SU-DHL-6 (cell line): ENCODE data around the gene PDCD1LG2.

Source experiments
- EZH2phosphoT487 ChIP-seq: fragments of 200-600 bp; sonication (generic), shearing (Covaris generic); conservative IDR thresholded peaks from 2 replicates; pipeline ENCODE4 v1.6.1; 2018; ENCODE audit warnings: mild to moderate bottlenecking, antibody characterized with exemption, low read length, moderate library complexity, mixed read lengths
- TF ChIP-seq, protein P1 (sequence below): fragments of 200-600 bp; sonication (generic); IDR thresholded peaks from one replicate; pipeline ENCODE4 v1.5.1; 2017; ENCODE audit warnings: antibody characterized with exemption, mild to moderate bottlenecking, low read length, moderate library complexity; ENCODE audit not compliant: insufficient read depth, poor library complexity, severe bottlenecking

DNA sequence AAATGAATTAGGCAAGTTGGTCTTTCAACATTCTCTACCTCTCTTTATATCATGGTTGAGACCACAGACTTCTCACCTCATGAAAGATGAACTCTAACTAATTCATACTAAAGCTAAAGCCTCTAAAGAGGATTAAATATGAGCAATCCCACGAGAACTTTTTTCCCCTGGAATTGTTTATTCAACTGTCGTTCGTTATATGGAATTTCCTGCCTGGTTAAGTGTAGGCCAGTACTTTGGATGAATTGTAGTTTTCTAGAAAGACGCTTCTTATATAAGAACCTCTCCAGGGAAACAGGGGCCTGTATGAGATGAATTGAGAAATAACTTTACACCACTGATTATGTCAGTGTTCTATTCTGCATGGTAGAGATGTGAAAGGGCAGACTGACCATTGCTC is 42.9 kb downstream of the PDCD1LG2 start:
- TF ChIP-seq, protein P1, sequence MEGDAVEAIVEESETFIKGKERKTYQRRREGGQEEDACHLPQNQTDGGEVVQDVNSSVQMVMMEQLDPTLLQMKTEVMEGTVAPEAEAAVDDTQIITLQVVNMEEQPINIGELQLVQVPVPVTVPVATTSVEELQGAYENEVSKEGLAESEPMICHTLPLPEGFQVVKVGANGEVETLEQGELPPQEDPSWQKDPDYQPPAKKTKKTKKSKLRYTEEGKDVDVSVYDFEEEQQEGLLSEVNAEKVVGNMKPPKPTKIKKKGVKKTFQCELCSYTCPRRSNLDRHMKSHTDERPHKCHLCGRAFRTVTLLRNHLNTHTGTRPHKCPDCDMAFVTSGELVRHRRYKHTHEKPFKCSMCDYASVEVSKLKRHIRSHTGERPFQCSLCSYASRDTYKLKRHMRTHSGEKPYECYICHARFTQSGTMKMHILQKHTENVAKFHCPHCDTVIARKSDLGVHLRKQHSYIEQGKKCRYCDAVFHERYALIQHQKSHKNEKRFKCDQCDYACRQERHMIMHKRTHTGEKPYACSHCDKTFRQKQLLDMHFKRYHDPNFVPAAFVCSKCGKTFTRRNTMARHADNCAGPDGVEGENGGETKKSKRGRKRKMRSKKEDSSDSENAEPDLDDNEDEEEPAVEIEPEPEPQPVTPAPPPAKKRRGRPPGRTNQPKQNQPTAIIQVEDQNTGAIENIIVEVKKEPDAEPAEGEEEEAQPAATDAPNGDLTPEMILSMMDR = no peak
- no peak for TF ChIP-seq EZH2phosphoT487
